MM.1S (cell line): ENCODE results near the gene MTHFD1.
A peak's percentile ranks its signal among the peaks of the same experiment; 100 is the strongest.

Experiments
- DNase-seq: peaks from one replicate; pipeline ENCODE4 v3.0.0-alpha.2; 2015
- H2AFZ ChIP-seq: fragments of 300-600 bp; sonication (generic); 2 replicates; pipeline ENCODE4 v1.6.0; 2016; ENCODE audit warnings: antibody characterized with exemption, low read length
- H3F3A ChIP-seq: fragments of 300-600 bp; sonication (generic); 2 replicates; pipeline ENCODE4 v1.6.1; 2016; ENCODE audit warnings: mild to moderate bottlenecking, antibody characterized with exemption, low read length, moderate library complexity, mixed read lengths; ENCODE audit not compliant: insufficient read depth
- H3K27ac ChIP-seq: fragments of 300-600 bp; sonication (generic); 2 replicates; pipeline ENCODE4 v1.5.1; 2016; ENCODE audit warnings: mild to moderate bottlenecking, low read length
- H3K27me3 ChIP-seq: fragments of 300-600 bp; sonication (generic); replicated peaks from 2 replicates; pipeline ENCODE4 v1.6.0; 2016; ENCODE audit warnings: low read length; ENCODE audit not compliant: insufficient read depth
- H3K36me3 ChIP-seq: fragments of 300-600 bp; sonication (generic); replicated peaks from 2 replicates; pipeline ENCODE4 v1.6.1; 2016; ENCODE audit warnings: mild to moderate bottlenecking, low read length, mixed read lengths; ENCODE audit not compliant: insufficient read depth
- H3K4me1 ChIP-seq: fragments of 300-600 bp; sonication (generic); 2 replicates; pipeline ENCODE4 v1.6.1; 2016; ENCODE audit warnings: low read length, mixed read lengths
- H3K4me2 ChIP-seq: fragments of 300-600 bp; sonication (generic); 2 replicates; pipeline ENCODE4 v1.6.0; 2016; ENCODE audit warnings: low read depth, low read length
- H3K4me3 ChIP-seq: fragments of 300-600 bp; sonication (generic); 2 replicates; pipeline ENCODE4 v1.5.1; 2016; ENCODE audit warnings: low read length, mixed read lengths
- H3K79me2 ChIP-seq: fragments of 300-600 bp; sonication (generic); 2 replicates; pipeline ENCODE4 v1.6.1; 2016; ENCODE audit warnings: mixed run types, low read length, mixed read lengths
- H3K9ac ChIP-seq: fragments of 300-600 bp; sonication (generic); 2 replicates; pipeline ENCODE4 v1.6.1; 2016; ENCODE audit warnings: low read length, mixed read lengths
- H3K9me2 ChIP-seq: fragments of 300-600 bp; sonication (generic); replicated peaks from 2 replicates; pipeline ENCODE4 v1.6.1; 2016; ENCODE audit warnings: mild to moderate bottlenecking, low read length, mixed read lengths; ENCODE audit not compliant: insufficient read depth
- H3K9me3 ChIP-seq: fragments of 300-600 bp; sonication (generic); replicated peaks from 2 replicates; pipeline ENCODE4 v1.6.1; 2016; ENCODE audit warnings: mild to moderate bottlenecking, low read length, mixed read lengths; ENCODE audit not compliant: insufficient read depth
- H4K20me1 ChIP-seq: fragments of 300-600 bp; sonication (generic); 2 replicates; pipeline ENCODE4 v1.6.1; 2016; ENCODE audit warnings: mild to moderate bottlenecking, low read length, moderate library complexity, mixed read lengths; ENCODE audit not compliant: insufficient read depth
- EZH2 ChIP-seq: fragments of 300-600 bp; sonication (generic); optimal IDR thresholded peaks from 2 replicates; pipeline ENCODE3; 2017; ENCODE audit warnings: low read depth, mild to moderate bottlenecking, antibody characterized with exemption, low read length, mixed read lengths
- EZH2phosphoT487 ChIP-seq: fragments of 300-600 bp; sonication (generic); IDR thresholded peaks from 2 replicates; pipeline ENCODE4 v1.6.1; 2018; ENCODE audit warnings: antibody characterized with exemption, low read length
- TF ChIP-seq, protein P1 (sequence below): fragments of 300-600 bp; sonication (generic); IDR thresholded peaks from 2 replicates; pipeline ENCODE4 v1.5.1; 2016; ENCODE audit warnings: antibody characterized with exemption, low read length, mixed read lengths

MTHFD1 gene

DNA sequence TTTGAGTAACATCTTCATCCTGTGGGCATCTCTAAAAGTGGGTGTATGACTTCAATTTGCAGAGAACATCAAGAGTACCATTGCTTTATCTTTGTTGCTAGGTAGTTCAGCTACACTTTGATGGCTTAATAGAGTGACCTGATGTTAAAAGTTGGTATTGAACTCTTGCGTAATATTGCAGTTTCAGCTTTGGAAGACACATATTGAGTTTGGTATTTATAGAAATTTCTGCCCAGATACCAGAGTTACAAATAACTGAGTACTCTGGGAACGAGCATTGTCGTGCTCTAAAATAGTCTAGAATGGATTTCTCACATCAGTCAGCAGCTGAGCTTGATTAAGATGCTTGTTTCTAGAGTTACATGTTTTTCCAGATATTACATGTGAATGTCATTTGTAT lies 52.3 kb downstream of the MTHFD1 start:
- H3K9me3 ChIP-seq: no peaks in the 10 kb centered on the region
- H3K4me3 ChIP-seq: no peak overlapping the region
- no peak for DNase-seq
- H3K9me2 ChIP-seq: no peaks in the 10 kb centered on the region
- no peaks in the 10 kb centered on the region for H3K79me2 ChIP-seq
- no peaks in the 10 kb centered on the region for H4K20me1 ChIP-seq
- peaks cover 25% of the 10 kb centered on the region for H3K4me1 ChIP-seq
- no peaks in the 10 kb centered on the region for H3K27me3 ChIP-seq
- TF ChIP-seq EZH2 (no peak), EZH2phosphoT487 (no peak)
- TF ChIP-seq, protein P1, sequence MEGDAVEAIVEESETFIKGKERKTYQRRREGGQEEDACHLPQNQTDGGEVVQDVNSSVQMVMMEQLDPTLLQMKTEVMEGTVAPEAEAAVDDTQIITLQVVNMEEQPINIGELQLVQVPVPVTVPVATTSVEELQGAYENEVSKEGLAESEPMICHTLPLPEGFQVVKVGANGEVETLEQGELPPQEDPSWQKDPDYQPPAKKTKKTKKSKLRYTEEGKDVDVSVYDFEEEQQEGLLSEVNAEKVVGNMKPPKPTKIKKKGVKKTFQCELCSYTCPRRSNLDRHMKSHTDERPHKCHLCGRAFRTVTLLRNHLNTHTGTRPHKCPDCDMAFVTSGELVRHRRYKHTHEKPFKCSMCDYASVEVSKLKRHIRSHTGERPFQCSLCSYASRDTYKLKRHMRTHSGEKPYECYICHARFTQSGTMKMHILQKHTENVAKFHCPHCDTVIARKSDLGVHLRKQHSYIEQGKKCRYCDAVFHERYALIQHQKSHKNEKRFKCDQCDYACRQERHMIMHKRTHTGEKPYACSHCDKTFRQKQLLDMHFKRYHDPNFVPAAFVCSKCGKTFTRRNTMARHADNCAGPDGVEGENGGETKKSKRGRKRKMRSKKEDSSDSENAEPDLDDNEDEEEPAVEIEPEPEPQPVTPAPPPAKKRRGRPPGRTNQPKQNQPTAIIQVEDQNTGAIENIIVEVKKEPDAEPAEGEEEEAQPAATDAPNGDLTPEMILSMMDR: no peak
- H3K4me2 ChIP-seq: no peak overlapping the region
- peaks cover 14% of the 10 kb centered on the region for H3F3A ChIP-seq
- H3K9ac ChIP-seq: no peak overlapping the region
- no peak overlapping the region for H3K27ac ChIP-seq
- no peaks in the 10 kb centered on the region for H3K36me3 ChIP-seq
- H2AFZ ChIP-seq: no peak overlapping the region

DNA sequence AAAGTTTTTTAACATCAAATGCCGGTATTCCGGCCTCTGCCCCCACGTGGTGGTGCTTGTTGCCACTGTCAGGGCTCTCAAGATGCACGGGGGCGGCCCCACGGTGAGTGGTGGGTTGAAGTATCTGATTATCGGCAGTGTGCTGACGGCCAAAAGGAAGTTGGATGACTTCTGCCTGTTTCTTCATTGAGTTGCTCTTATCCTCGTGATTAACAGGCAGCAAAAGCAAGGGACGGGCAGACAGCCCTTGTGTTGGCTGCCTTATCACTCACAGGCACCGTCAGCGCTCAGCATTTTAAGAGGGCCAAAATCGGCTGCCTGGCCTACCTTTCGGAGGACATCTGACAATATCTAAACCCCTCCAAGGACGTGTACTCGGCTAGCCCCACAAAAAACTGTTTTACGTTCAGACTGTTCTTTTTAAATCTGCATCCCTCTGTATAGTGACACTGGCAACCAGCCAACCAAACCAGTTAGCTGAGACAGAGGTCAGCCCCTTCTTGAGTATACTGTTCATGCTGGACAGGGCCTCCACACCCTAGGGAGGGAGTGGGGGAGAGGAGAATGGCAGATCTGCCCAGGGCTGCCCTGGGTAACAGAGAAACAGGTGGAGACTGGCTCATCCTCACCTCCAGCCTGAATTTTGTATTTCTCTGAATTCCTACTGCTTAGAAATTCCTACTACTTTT lies 54.3 kb downstream of the MTHFD1 start:
- no peak for DNase-seq
- peaks cover 31% of the 10 kb centered on the region for H3K4me1 ChIP-seq
- no peaks in the 10 kb centered on the region for H4K20me1 ChIP-seq
- no peak overlapping the region for H3K9ac ChIP-seq
- H3K9me3 ChIP-seq: no peaks in the 10 kb centered on the region
- no peak overlapping the region for H3K27ac ChIP-seq
- H3K9me2 ChIP-seq: no peaks in the 10 kb centered on the region
- no peaks in the 10 kb centered on the region for H3K79me2 ChIP-seq
- no peaks in the 10 kb centered on the region for H3K36me3 ChIP-seq
- peaks cover 14% of the 10 kb centered on the region for H3F3A ChIP-seq
- H3K4me3 ChIP-seq: no peak overlapping the region
- H2AFZ ChIP-seq: no peak overlapping the region
- TF ChIP-seq, protein P1: no peak
- TF ChIP-seq EZH2 (no peak), EZH2phosphoT487 (no peak)
- no peaks in the 10 kb centered on the region for H3K27me3 ChIP-seq
- no peak overlapping the region for H3K4me2 ChIP-seq

DNA sequence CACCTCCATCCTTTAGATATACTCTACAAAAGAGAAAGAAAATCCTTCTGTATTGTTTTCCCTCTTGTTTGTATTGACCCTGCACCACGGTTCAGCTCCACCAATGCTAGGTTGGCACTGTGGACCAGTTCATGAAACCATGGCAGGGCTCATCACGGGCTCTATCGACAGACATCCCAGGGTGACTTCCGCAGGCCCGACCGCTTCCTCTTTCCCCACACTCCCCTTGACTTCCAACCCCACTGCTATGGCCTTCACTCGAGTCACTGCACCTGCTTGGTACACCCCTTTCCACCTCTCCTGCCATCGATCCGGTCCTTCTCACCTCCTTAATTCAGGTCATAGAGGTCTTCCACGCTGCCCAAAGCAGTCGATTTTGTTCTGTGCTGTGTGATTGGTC lies 56.0 kb downstream of the MTHFD1 start:
- Histone ChIP-seq H3K27ac (peak overlapping the region; percentile 81; the same call in 1 of the 2 replicates), H3F3A (peaks cover 14% of the 10 kb centered on the region), H3K4me2 (peak overlapping the region; percentile 33; the same call in 1 of the 2 replicates), H3K4me1 (peaks cover 31% of the 10 kb centered on the region), H3K9me2 (no peaks in the 10 kb centered on the region), H2AFZ (no peak overlapping the region), H4K20me1 (no peaks in the 10 kb centered on the region), H3K9ac (no peak overlapping the region), H3K27me3 (no peaks in the 10 kb centered on the region), H3K9me3 (no peaks in the 10 kb centered on the region), H3K4me3 (no peak overlapping the region), H3K79me2 (no peaks in the 10 kb centered on the region), H3K36me3 (no peaks in the 10 kb centered on the region)
- no peak for TF ChIP-seq EZH2
- no peak for TF ChIP-seq EZH2phosphoT487
- TF ChIP-seq, protein P1: no peak
- DNase-seq: no peak
